Glomerular visceral epithelial cell (primary cell): Measurements from ENCODE around the gene KLRC3.
"Not testable (repeated sequence)": the region's sequence is repeated elsewhere in the genome, so short reads cannot be mapped to it uniquely, and the experiment has no call there.

Experiments used
- DNase-seq: peaks from one replicate; pipeline ENCODE4 v3.0.0-alpha.2; 2016; ENCODE audit errors: extremely low spot score

The KLRC3 gene

GRCh38 chr12:10369557-10370415, 50.6 kb downstream of the KLRC3 start:
- DNase-seq, result no peak

GRCh38 chr12:10368206-10369171, 51.9 kb downstream of the KLRC3 start:
- DNase-seq, result no peak

- not testable (repeated sequence) for DNase-seq
These were observed 52.7 kb downstream of the KLRC3 start for GRCh38 chr12:10367714-10368113.

DNA sequence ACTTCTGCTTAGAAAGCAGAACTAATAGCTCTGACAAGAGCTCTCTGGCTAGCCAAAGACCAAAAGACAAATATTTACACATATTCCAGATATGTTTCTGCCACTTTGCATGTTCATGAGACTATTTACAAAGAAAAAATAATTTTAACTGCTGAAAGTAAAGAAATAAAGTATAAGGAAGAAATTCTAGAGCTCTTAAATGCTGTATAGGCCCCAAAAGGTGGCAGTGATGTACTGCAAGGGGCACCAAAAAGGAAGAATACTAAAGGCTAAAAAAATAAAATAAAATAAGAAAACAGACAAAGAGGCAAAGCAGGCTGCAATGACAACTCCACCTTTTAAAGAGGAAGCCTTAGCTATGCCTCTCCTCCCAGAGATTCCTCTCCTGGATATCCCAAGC, 53.5 kb downstream of the KLRC3 start:
- peak; percentile 25 for DNase-seq

- no peak for DNase-seq
These were observed 54.5 kb downstream of the KLRC3 start for GRCh38 chr12:10365696-10366405.

DNA sequence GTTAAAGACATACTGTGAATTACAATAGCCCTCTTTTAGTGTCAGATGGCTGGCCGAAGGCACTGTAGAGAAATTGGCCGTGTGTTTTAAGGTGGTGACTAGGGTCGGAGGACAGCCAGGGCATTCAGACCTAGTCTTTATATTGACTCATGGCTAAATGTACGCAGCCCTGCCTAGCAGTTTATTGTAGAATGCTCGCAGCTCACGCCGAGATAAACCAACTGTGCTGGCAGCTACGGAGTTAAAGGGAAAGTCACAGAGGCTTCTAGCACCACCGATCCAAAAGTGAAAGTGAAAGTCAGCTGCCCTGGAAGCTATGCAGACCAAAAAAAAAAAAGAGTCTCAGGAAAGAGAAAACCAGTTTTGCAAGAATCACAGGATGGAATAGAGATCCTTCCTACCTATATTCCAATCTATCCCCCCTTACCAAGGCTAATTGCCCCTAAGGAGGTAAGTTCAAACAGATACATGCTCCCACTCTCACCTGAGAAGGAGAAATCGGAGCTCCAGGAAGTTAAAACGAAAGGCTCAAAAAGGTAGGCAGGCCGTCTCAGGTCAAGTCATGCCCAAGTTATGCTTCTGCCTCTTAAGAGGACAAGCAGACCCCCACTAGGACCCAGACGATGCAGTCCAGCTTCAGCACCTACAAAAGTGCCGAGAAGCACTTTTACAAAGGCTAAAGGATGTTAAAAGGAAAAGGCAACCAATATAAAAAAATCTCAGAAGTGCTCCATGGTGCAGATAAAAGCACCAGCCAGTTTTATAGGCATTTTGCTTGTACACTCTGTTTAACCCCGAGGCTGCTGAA, 55.4 kb downstream of the KLRC3 start:
- DNase-seq, result peak; percentile 80

- DNase-seq, result peak; percentile 55
These were observed 56.2 kb downstream of the KLRC3 start for GRCh38 chr12:10363914-10364814.

GRCh38 chr12:10363658-10363913, 56.8 kb downstream of the KLRC3 start:
- DNase-seq, result no peak

GRCh38 chr12:10362828-10363657, 57.4 kb downstream of the KLRC3 start:
- peak; percentile 56 for DNase-seq

GRCh38 chr12:10362325-10362724, 58.1 kb downstream of the KLRC3 start:
- DNase-seq, result no peak
